ENCODE data around the gene DCUN1D2.

DNA sequence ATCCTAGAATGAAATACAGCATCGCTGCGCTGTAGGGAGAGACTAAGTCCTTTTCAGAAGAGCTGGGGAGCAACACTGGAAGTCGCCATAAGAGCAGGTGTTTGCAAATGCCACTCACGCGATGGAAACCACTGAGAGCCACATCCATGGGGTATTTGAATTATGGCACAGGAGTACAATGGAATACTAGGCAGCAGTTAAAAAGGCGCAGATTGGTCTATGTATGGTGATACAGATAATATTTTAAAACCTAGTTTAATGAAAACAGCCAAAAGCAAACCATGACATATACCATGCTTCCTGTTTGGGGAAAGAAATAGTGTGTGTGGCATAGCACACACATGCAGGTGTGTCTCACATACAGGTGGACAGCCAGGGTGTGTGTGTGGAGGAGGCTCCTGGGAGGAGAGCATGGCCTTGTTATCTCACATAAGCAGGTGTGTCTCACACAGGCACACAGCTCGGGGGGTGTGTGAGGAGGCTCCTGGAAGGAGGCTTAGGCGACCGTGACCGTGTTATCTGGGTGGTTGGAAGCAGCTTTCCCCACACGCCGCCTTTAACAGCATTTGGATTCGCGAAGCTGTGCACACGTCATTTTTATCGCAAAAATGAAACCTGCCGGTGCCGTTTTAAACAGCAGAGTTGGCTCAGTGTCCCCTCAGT lies 70.8 kb downstream of the DCUN1D2 start:
- TF ChIP-seq, protein P1, sequence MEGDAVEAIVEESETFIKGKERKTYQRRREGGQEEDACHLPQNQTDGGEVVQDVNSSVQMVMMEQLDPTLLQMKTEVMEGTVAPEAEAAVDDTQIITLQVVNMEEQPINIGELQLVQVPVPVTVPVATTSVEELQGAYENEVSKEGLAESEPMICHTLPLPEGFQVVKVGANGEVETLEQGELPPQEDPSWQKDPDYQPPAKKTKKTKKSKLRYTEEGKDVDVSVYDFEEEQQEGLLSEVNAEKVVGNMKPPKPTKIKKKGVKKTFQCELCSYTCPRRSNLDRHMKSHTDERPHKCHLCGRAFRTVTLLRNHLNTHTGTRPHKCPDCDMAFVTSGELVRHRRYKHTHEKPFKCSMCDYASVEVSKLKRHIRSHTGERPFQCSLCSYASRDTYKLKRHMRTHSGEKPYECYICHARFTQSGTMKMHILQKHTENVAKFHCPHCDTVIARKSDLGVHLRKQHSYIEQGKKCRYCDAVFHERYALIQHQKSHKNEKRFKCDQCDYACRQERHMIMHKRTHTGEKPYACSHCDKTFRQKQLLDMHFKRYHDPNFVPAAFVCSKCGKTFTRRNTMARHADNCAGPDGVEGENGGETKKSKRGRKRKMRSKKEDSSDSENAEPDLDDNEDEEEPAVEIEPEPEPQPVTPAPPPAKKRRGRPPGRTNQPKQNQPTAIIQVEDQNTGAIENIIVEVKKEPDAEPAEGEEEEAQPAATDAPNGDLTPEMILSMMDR (conservative IDR thresholded peaks at IDR 0.05; ENCODE audit: low read depth, low read length) = no peak
- TF ChIP-seq EZH2 (IDR thresholded peaks at IDR 0.05; ENCODE audit: low read length, unreplicated experiment) = no peak

Data from PC-3 (cell line).